Common myeloid progenitor, CD34-positive (primary cell): ENCODE measurements around the gene NUP153.

Experiments used
- CTCF ChIA-PET: fragments of 350-600 bp; sonication (Branson Sonifier 250); formaldehyde crosslinking; loops from one replicate; lab custom pipeline; 2021; ENCODE audit warnings: antibody characterized with exemption; lab: Charles Lee
- POLR2A ChIA-PET: fragments of 350-600 bp; sonication (Branson Sonifier 250); formaldehyde crosslinking; loops from one replicate; lab custom pipeline; 2021; ENCODE audit warnings: antibody characterized with exemption; lab: Charles Lee
- DNase-seq, 3 donors: peaks; one replicate each; pipeline versions ENCODE4 v3.0.0 to v3.0.0-alpha.2; 2013
- H3K27ac ChIP-seq, 2 experiments: 1 replicate in 1 of 2; 2 replicates in 1 of 2; pipeline ENCODE4 v1.7.0; 2013; ENCODE audit warnings: inconsistent platforms in 2 of 2, low read length in 2 of 2, mild to moderate bottlenecking in 2 of 2, low read depth in 1 of 2, moderate library complexity in 1 of 2; ENCODE audit not compliant: severe bottlenecking in 2 of 2, insufficient read depth in 1 of 2, poor library complexity in 1 of 2
- H3K27me3 ChIP-seq, 5 experiments: replicated peaks in 2 of 5; 1 replicate in 3 of 5; 2 replicates in 2 of 5; pipeline versions ENCODE4 v1.6.1 to v1.7.0; 2013; ENCODE audit warnings: low read length in 4 of 5, mild to moderate bottlenecking in 2 of 5, moderate library complexity in 2 of 5, inconsistent platforms in 1 of 5; ENCODE audit not compliant: insufficient read depth in 5 of 5, control insufficient read depth in 4 of 5
- H3K36me3 ChIP-seq, 4 experiments: 1 replicate in 2 of 4; 2 replicates in 2 of 4; pipeline versions ENCODE4 v1.6.1 to v1.7.0; 2013; ENCODE audit warnings: low read length in 3 of 4, control low read depth in 1 of 4, mild to moderate bottlenecking in 1 of 4; ENCODE audit not compliant: control insufficient read depth in 4 of 4, insufficient read depth in 4 of 4
- H3K4me1 ChIP-seq, 4 experiments: 1 replicate in 3 of 4; 2 replicates in 1 of 4; pipeline versions ENCODE4 v1.6.1 to v1.7.1; 2013; ENCODE audit warnings: low read length in 3 of 4, mild to moderate bottlenecking in 3 of 4, control low read depth in 1 of 4, inconsistent platforms in 1 of 4, moderate library complexity in 1 of 4; ENCODE audit not compliant: control insufficient read depth in 4 of 4, insufficient read depth in 4 of 4; ENCODE audit errors: control extremely low read depth in 1 of 4
- H3K4me3 ChIP-seq, 7 experiments: 1 replicate in 4 of 7; 2 replicates in 3 of 7; pipeline versions ENCODE4 v1.5.1 to v1.7.0; 2013; ENCODE audit warnings: mild to moderate bottlenecking in 7 of 7, low read length in 6 of 7, moderate library complexity in 6 of 7, inconsistent platforms in 2 of 7, low read depth in 2 of 7, control low read depth in 1 of 7; ENCODE audit not compliant: insufficient read depth in 4 of 7, control insufficient read depth in 1 of 7; ENCODE audit errors: extremely low read depth in 1 of 7
- H3K9me3 ChIP-seq, 5 experiments: 1 replicate in 4 of 5; 2 replicates in 1 of 5; pipeline versions ENCODE4 v1.6.1 to v1.7.1; 2013; ENCODE audit warnings: low read length in 4 of 5, mild to moderate bottlenecking in 2 of 5, inconsistent platforms in 1 of 5, low read depth in 1 of 5, moderate library complexity in 1 of 5; ENCODE audit not compliant: control insufficient read depth in 4 of 5, insufficient read depth in 2 of 5; ENCODE audit errors: control extremely low read depth in 1 of 5
- WGBS: methylation state at CpG from one replicate; pipeline ENCODE4 v1.1.5; 2013; ENCODE audit not compliant: insufficient coverage; 5-methylcytosine and 5-hydroxymethylcytosine counted together

NUP153 gene

DNA sequence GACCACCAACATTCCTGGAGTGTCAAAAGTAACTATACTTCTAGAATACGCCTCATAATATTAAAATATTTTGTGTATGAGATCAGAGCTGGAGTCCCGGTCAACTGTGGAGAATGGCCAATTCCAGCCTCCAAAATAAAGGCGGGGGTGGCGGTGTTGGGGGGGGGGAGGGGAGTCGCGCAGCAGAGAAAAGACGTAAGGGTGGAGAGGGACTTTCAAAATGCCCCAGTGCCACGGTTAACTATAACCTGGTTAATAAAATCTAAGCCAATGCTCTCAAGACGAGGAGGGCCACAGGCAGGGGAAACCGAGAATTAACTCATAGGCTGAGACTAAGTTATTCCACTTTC lies 1.3 kb downstream of the NUP153 start:
- peak overlapping the region; percentile 77 to 92 (median 88) for H3K4me3 ChIP-seq
- ChIA-PET POLR2A (interaction anchor here (0.6 to 0.9 kb wide), 3 partner anchors 26 to 946 kb away, joined by 3 to 5 read pairs (median 3); no protein-coding TSS in a partner anchor), CTCF (interaction anchor here (0.6 to 1.0 kb wide), 2 partner anchors 65 to 78 kb away, joined by 3 read pairs; no protein-coding TSS in a partner anchor)
- WGBS: 0% methylated on average over 1 of the region's 10 CpGs
- H3K9me3 ChIP-seq: no peaks in the 10 kb centered on the region
- peaks cover 22 to 53% (median 50%) of the 10 kb centered on the region in 4 experiments for H3K4me1 ChIP-seq
- DNase-seq: no peak
- peak overlapping the region; percentile 96 to 99 for H3K27ac ChIP-seq
- no peaks in the 10 kb centered on the region for H3K27me3 ChIP-seq
- H3K36me3 ChIP-seq: no peaks in the 10 kb centered on the region

DNA sequence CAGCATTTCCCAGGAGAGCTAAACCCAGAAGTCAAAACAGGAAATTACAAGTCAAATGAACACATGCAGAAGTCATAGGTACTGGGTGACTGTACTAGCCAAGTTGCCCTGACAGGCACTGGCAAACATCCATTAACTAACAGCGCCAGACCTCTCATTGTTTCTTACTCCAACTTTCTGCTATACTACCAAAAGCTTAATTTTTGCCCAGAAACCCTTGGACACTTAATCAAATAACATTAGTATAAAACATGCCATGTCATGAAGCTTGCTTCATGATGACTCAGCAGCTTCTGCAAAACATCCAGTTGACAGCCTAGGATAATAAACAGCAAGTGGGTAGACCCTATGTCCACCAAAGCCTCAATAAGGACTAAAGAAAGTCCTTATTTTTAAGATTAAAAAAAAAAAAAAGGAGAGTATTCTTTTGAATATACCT lies 3.5 kb downstream of the NUP153 start:
- Histone ChIP-seq H3K4me3 (peak overlapping the region in 4 of 7 experiments; percentile 22 to 64 (median 56)), H3K36me3 (peaks cover 0 to 1% (median 0%) of the 10 kb centered on the region in 4 experiments), H3K27me3 (no peaks in the 10 kb centered on the region), H3K4me1 (peaks cover 30 to 70% (median 61%) of the 10 kb centered on the region in 4 experiments), H3K9me3 (no peaks in the 10 kb centered on the region), H3K27ac (peak overlapping the region in 1 of 2 experiments; percentile 99)
- 11% methylated on average over 1 of the region's 1 CpG for WGBS
- peak; percentile 74 to 91 (median 88) for DNase-seq
- ChIA-PET POLR2A (interaction anchor here (1.0 to 2.2 kb wide), 3 partner anchors 16 to 102 kb away, joined by 3 to 4 read pairs (median 4); no protein-coding TSS in a partner anchor), CTCF (interaction anchor here (0.6 to 3.1 kb wide), 7 partner anchors 9 to 459 kb away, joined by 3 to 10 read pairs (median 6); no protein-coding TSS in a partner anchor)

GRCh38 chr6:17700421-17701416 lies 6.0 kb downstream of the NUP153 start:
- POLR2A ChIA-PET: interaction anchor here (0.9 to 2.2 kb wide), 2 partner anchors 14 to 101 kb away, joined by 3 to 4 read pairs; partner anchors contain the start of gene FAM8A1
- 98% methylated on average over 8 of the region's 14 CpGs for WGBS
- Histone ChIP-seq H3K27me3 (no peaks in the 10 kb centered on the region), H3K27ac (peak overlapping the region; percentile 19 to 73), H3K9me3 (no peaks in the 10 kb centered on the region), H3K4me3 (peak overlapping the region in 2 of 7 experiments; percentile 47 to 57), H3K4me1 (peaks cover 30 to 66% (median 58%) of the 10 kb centered on the region in 4 experiments), H3K36me3 (peaks cover 0 to 5% (median under 1%) of the 10 kb centered on the region in 4 experiments)
- peak; percentile 34 to 74 (median 64) for DNase-seq
- CTCF ChIA-PET: interaction anchor here (0.6 to 4.2 kb wide), 6 partner anchors 9 to 103 kb away, joined by 3 to 23 read pairs (median 4); partner anchors contain the start of gene FAM8A1

DNA sequence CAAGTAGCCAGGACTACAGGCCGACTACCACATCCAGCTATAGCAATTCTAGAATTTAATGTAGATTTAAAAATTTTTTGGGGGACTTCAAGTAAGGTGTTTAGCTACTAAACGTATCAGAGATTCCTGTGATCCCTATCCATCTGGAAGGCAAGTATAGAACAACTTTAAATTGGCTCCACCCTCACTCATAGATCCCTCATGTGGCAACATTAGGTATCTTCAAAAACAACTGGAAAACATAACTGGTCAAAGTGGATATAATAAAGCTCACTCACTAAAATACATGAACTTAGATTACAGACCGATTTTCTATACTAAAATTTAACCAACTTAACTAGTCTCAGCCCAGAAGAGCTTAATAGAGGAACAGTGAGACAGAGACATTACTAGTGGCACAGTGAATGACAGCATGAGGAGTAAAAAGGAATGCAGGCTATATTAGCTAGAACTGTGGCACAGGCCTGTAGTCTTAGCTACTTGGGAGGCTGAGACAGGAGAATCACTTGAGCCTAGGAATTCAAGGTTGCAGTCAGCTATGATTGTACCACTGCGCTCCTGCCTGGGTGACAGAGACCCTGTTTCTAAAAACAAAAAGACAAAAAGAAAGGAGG lies 14.7 kb downstream of the NUP153 start:
- CTCF ChIA-PET: interaction anchor here (1.9 to 3.1 kb wide), 3 partner anchors 9 to 35 kb away, joined by 5 to 23 read pairs (median 9); no protein-coding TSS in a partner anchor
- Histone ChIP-seq H3K27me3 (no peaks in the 10 kb centered on the region), H3K4me3 (no peak overlapping the region), H3K36me3 (peaks cover 0 to 14% (median 3%) of the 10 kb centered on the region in 4 experiments), H3K27ac (no peak overlapping the region), H3K9me3 (no peaks in the 10 kb centered on the region), H3K4me1 (peaks cover 0 to 3% (median 0%) of the 10 kb centered on the region in 4 experiments)
- POLR2A ChIA-PET: no interaction called here
- WGBS: no CpG with 5 or more reads among the region's 4 CpGs
- DNase-seq: no peak

DNA sequence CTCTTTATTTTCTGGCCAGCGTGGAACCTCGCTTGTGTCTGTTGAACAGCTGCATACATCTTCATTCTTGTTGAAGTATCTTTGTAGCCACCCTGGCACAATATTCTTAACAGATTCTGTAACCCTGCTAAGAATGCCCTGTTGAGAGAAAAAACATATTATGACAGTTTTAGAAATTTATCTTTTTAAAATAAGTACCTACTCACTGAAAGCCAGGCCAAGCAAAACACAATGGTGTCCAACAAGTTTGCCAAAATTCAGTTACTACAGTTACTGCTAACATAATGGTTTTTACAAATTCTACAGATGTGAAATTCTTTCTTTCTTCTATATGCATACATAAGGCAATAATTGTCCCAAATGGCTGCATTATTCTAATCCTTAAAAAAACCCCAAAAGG lies 18.2 kb downstream of the NUP153 start:
- no peak overlapping the region for H3K27ac ChIP-seq
- H3K4me1 ChIP-seq: peaks cover 0 to 5% (median 0%) of the 10 kb centered on the region in 4 experiments
- 100% methylated on average over 2 of the region's 2 CpGs for WGBS
- no peak overlapping the region for H3K4me3 ChIP-seq
- H3K27me3 ChIP-seq: no peaks in the 10 kb centered on the region
- peaks cover 0 to 39% (median 18%) of the 10 kb centered on the region in 4 experiments for H3K36me3 ChIP-seq
- ChIA-PET CTCF (interaction anchor here (1.5 kb wide), 1 partner anchor 13 kb away, joined by 3 read pairs; no protein-coding TSS in a partner anchor), POLR2A (no interaction called here)
- no peak for DNase-seq
- H3K9me3 ChIP-seq: no peaks in the 10 kb centered on the region

DNA sequence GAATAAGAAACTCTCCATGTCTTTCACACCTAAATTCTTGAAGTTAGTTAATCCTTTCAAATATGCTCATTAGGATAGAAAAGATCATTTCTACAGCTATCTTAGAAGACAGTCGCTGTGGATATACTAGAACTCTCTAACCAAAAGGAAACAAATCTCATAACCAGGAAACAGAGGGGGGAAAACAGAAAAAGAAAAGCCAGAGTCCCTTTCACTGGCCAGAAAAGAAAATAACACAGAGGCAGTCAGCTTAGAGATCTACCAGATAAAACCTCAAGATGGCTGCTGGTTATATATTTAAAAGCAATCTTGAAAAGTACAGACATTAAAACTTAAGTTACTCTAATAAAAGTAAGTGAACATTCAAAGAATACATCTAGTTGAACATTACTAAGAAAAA lies 19.6 kb downstream of the NUP153 start:
- H3K9me3 ChIP-seq: no peaks in the 10 kb centered on the region
- peaks cover 0 to 5% (median 0%) of the 10 kb centered on the region in 4 experiments for H3K4me1 ChIP-seq
- H3K27me3 ChIP-seq: no peaks in the 10 kb centered on the region
- H3K36me3 ChIP-seq: peaks cover 2 to 46% (median 24%) of the 10 kb centered on the region in 4 experiments
- peak overlapping the region in 1 of 2 experiments; percentile 29 for H3K27ac ChIP-seq
- DNase-seq: peak in 2 of 3 donors; percentile 18 to 29
- no CpG with 5 or more reads among the region's 1 CpG for WGBS
- CTCF ChIA-PET: interaction anchor here (0.9 to 1.2 kb wide), 2 partner anchors 18 to 42 kb away, joined by 3 read pairs; no protein-coding TSS in a partner anchor
- POLR2A ChIA-PET: interaction anchor here (1.2 kb wide), 1 partner anchor 15 kb away, joined by 4 read pairs; no protein-coding TSS in a partner anchor
- H3K4me3 ChIP-seq: no peak overlapping the region
